K562 (cell line): ENCODE data around the gene TARBP1. TPM values are rescaled to one million over a fixed set of nuclear protein-coding genes. Genes with fewer than 3 reads are reported as not detected.

ENCODE experiments used
- DDX20 ChIP-seq: fragments of 450-650 bp; IDR thresholded peaks from 2 replicates; pipeline ENCODE4 v1.6.1; 2016; ENCODE audit warnings: missing genetic modification characterization, low read depth, mild to moderate bottlenecking, missing compliant biosample characterization, moderate library complexity
- HDAC1 ChIP-seq, 2 experiments: fragments of 450-650 bp; IDR thresholded peaks; 2 replicates each; pipeline ENCODE4 v1.6.1; 2016 to 2017; ENCODE audit warnings: inconsistent platforms in 1 of 2, mild to moderate bottlenecking in 1 of 2, moderate library complexity in 1 of 2
- MYC ChIP-seq, 2 experiments: fragments of 250-450 bp in 1 of 2; sonication (Bioruptor Pico) in 1 of 2; IDR thresholded peaks; 2 replicates each; pipeline versions ENCODE4 v1.5.1 to v1.6.1; 2012 to 2021; ENCODE audit warnings: low read depth in 2 of 2, borderline replicate concordance in 1 of 2, improper control_type of control experiment in 1 of 2, low read length in 1 of 2, mild to moderate bottlenecking in 1 of 2, moderate library complexity in 1 of 2
- NCOA4 ChIP-seq: fragments of 450-650 bp; IDR thresholded peaks from 2 replicates; pipeline ENCODE4 v1.6.1; 2018; ENCODE audit warnings: mild to moderate bottlenecking; ENCODE audit not compliant: partially characterized antibody
- RBM15 ChIP-seq: fragments of 200-400 bp; formaldehyde crosslinking; IDR thresholded peaks from 2 replicates; pipeline ENCODE4 v1.6.1; 2018; ENCODE audit warnings: mild to moderate bottlenecking, low read length, moderate library complexity; ENCODE audit not compliant: insufficient read depth
- TFAM ChIP-seq: fragments of 250-450 bp; sonication (Bioruptor Pico); conservative IDR thresholded peaks from 2 replicates; pipeline ENCODE4 v1.5.0; 2021; ENCODE audit warnings: mild to moderate bottlenecking, moderate library complexity
- ZBTB1 ChIP-seq: sonication (generic); formaldehyde crosslinking; IDR thresholded peaks from 2 replicates; pipeline ENCODE4 v1.8.1; 2023; ENCODE audit warnings: missing genetic modification reagents, low read depth, mild to moderate bottlenecking, borderline replicate concordance
- ZNF146 ChIP-seq: IDR thresholded peaks from one replicate; pipeline ENCODE4 v1.6.1; 2018; ENCODE audit warnings: missing compliant biosample characterization; ENCODE audit not compliant: unreplicated experiment
- ZNF24 ChIP-seq: fragments of 450-650 bp; IDR thresholded peaks from 2 replicates; pipeline ENCODE4 v1.6.1; 2016
- ZNF584 ChIP-seq: fragments of 200-800 bp; sonication (Bioruptor generic); IDR thresholded peaks from 2 replicates; pipeline ENCODE4 v1.6.1; 2016; ENCODE audit warnings: low read depth, mild to moderate bottlenecking, missing genetic modification characterization, missing compliant biosample characterization
- polyA plus RNA-seq, 8 experiments: library from polyadenylated mRNA; depleted of rRNA in 4 of 8; stranded (reverse) in 5 of 8; unstranded in 3 of 8; fragments of >200 nt; fragmentation: Nextera tagmentation in 2 of 8; fragmentation: Illumina TruSeq in 1 of 8; extraction: Ambion mirVana in 2 of 8; extraction: Trizol in 1 of 8; gene quantifications; 2 replicates each; pipeline versions ENCODE4 v1.2.1 to v1.2.3, GENCODE V29; 2011 to 2014; ENCODE audit warnings: inconsistent platforms in 1 of 8, missing spikeins in 1 of 8
- total RNA-seq, 7 experiments: library from RNA; depleted of rRNA in 6 of 7; stranded (reverse); fragments of >200 nt in 6 of 7; fragmentation: Illumina TruSeq in 2 of 7; extraction: Trizol in 2 of 7; gene quantifications; 2 replicates each; pipeline versions ENCODE4 v1.2.1 to v1.2.3, GENCODE V29; 2011 to 2021; ENCODE audit warnings: low replicate concordance in 1 of 7
- TF ChIP-seq, protein P1 (sequence below): conservative IDR thresholded peaks from 2 replicates; pipeline ENCODE4 v1.6.1; 2011; ENCODE audit warnings: low read depth, mild to moderate bottlenecking, low read length; ENCODE audit not compliant: control insufficient read depth
- TF ChIP-seq, protein P2 (sequence below): fragments of 450-650 bp; formaldehyde crosslinking; conservative IDR thresholded peaks from 2 replicates; pipeline ENCODE4 v1.4.0; 2022; ENCODE audit warnings: mild to moderate bottlenecking, missing genetic modification characterization
- TF ChIP-seq, protein P3 (sequence below): fragments of 250-450 bp; sonication (Bioruptor Pico); IDR thresholded peaks from 2 replicates; pipeline ENCODE4 v1.5.0; 2021; ENCODE audit warnings: mild to moderate bottlenecking, moderate library complexity
- TF ChIP-seq, protein P4 (sequence below): fragments of 250-450 bp; sonication (Bioruptor Pico); IDR thresholded peaks from 2 replicates; pipeline ENCODE4 v1.8.0; 2021; ENCODE audit warnings: moderate library complexity, mild to moderate bottlenecking, inconsistent platforms
- TF ChIP-seq, protein P5 (sequence below): fragments of 450-650 bp; formaldehyde crosslinking; IDR thresholded peaks from 2 replicates; pipeline ENCODE4 v1.4.0; 2020; ENCODE audit warnings: mild to moderate bottlenecking, mixed read lengths
- TF ChIP-seq, protein P6 (sequence below): fragments of 450-650 bp; IDR thresholded peaks from 2 replicates; pipeline ENCODE4 v1.6.1; 2016; ENCODE audit warnings: low read depth, mild to moderate bottlenecking, moderate library complexity

The TARBP1 gene
- total and polyA plus RNA-seq, 9 of the 15 experiments (the other 6 are each of a cell fraction or from before 2014, with no cell fraction given) = 8.8 to 48.0 (median 22.9) TPM

DNA sequence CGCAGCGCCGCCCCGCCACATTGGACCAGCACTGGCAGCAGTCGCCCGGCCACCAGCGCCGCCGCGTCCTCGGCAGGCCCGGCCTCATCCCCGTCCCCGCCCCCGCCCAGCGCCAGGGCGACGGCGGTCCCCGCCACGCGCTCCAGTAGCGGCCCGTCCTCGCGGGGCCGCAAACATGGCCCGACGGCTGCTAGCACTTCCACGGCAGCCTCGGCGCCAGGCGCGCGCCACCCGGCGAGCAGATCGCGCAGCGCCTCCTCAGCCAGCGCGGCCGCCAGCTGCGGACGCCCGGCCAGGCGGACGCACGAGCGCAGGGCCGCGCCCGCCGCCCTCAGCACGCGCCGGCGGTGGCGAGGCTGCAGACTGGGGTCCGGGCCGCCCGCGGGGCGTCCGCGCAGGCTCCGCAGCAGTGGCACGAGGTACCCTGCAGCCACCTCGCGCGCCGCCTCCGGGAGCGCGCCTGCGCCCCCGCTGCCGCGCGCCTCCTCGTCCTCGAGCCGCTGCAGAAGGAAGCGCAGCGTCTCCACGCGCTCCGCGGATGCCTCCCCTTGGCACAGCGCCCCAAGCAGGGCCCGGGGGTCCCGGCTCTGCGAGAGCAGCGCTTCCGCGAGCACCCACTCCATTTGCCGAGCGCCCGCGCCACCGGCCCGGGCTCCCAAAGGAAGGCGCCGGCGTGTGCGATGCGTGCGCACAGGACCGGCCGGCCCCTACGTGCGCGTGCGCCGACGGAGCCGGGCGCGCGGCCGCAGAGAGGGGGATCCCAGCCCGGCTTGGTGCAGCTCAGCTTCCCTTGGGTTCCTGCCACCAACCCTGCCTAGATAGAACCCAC lies at the start of gene TARBP1 (continued):
- TF ChIP-seq, protein P1, sequence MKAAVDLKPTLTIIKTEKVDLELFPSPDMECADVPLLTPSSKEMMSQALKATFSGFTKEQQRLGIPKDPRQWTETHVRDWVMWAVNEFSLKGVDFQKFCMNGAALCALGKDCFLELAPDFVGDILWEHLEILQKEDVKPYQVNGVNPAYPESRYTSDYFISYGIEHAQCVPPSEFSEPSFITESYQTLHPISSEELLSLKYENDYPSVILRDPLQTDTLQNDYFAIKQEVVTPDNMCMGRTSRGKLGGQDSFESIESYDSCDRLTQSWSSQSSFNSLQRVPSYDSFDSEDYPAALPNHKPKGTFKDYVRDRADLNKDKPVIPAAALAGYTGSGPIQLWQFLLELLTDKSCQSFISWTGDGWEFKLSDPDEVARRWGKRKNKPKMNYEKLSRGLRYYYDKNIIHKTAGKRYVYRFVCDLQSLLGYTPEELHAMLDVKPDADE = peak; percentile 78
- TF ChIP-seq ZNF584 (CRISPR knock-in tag) = no peak
- no peak for TF ChIP-seq RBM15
- no peak for TF ChIP-seq ZNF24
- TF ChIP-seq, protein P2, sequence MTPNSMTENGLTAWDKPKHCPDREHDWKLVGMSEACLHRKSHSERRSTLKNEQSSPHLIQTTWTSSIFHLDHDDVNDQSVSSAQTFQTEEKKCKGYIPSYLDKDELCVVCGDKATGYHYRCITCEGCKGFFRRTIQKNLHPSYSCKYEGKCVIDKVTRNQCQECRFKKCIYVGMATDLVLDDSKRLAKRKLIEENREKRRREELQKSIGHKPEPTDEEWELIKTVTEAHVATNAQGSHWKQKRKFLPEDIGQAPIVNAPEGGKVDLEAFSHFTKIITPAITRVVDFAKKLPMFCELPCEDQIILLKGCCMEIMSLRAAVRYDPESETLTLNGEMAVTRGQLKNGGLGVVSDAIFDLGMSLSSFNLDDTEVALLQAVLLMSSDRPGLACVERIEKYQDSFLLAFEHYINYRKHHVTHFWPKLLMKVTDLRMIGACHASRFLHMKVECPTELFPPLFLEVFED = no peak
- no peak for TF ChIP-seq DDX20
- TF ChIP-seq, protein P3, sequence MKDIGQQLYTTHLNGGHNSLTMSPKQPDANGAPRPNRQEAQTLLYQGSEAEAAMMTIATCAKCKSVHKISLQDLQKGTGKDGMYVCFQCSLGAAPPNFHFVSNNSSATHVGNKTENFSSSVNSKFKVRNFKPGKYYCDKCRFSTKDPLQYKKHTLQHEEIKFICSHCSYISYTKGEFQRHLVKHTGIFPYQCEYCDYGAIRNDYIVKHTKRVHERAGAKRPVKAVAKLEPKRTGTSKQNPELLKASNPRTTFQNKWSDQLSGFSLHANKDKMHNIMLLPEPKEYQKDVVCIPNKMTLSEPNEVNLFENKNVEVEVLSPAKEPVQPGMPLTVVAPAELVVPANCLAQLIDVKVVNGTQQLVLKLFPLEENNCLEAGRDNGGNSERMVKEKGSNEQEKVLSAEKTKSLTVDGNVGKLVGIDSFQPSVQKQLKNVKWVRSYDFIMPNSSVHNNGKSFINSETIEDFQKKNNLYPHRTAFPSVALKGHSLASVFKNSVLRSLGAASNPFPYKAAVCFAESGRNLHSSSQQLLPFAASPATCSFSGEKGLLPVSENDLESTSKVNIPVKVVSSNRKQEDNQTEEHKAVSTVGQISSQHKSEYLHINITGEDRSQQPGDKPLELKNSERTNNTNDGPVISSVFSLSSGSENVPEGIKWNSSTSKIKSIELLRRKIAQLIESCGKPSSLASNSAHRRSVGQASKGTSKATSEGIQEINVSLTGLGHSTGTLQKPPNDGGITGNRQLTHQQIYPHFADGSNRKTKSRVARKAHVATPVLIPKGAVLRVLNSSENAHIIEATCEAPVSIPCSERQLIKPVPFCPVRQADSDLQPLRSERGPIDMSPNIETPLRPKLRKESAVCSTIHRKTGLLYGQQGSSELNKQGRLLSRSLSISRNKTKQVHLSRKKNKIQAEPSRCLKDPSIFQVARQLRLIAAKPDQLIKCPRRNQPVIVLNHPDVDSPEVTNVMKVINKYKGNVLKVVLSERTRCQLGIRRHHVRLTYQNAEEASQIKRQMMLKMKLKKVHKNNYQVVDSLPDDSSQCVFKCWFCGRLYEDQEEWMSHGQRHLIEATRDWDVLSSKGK (CRISPR knock-in tag) = no peak
- peak; percentile 73 for TF ChIP-seq MYC (IDR thresholded peaks at IDR 0.05; ENCODE audit: low read depth, low read length)
- TF ChIP-seq MYC (CRISPR knock-in tag; IDR thresholded peaks at IDR 0.05; ENCODE audit: borderline replicate concordance, low read depth) = no peak
- TF ChIP-seq, protein P4, sequence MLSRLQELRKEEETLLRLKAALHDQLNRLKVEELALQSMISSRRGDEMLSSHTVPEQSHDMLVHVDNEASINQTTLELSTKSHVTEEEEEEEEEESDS (CRISPR knock-in tag) = no peak
- TF ChIP-seq NCOA4 = no peak
- TF ChIP-seq, protein P5, sequence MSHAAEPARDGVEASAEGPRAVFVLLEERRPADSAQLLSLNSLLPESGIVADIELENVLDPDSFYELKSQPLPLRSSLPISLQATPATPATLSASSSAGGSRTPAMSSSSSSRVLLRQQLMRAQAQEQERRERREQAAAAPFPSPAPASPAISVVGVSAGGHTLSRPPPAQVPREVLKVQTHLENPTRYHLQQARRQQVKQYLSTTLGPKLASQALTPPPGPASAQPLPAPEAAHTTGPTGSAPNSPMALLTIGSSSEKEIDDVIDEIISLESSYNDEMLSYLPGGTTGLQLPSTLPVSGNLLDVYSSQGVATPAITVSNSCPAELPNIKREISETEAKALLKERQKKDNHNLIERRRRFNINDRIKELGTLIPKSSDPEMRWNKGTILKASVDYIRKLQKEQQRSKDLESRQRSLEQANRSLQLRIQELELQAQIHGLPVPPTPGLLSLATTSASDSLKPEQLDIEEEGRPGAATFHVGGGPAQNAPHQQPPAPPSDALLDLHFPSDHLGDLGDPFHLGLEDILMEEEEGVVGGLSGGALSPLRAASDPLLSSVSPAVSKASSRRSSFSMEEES (CRISPR knock-in tag) = no peak
- TF ChIP-seq, protein P6, sequence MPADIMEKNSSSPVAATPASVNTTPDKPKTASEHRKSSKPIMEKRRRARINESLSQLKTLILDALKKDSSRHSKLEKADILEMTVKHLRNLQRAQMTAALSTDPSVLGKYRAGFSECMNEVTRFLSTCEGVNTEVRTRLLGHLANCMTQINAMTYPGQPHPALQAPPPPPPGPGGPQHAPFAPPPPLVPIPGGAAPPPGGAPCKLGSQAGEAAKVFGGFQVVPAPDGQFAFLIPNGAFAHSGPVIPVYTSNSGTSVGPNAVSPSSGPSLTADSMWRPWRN = no peak
- TF ChIP-seq TFAM = no peak
- no peak for TF ChIP-seq ZBTB1 (CRISPR knock-in tag)
- no peak; a peak in 1 of 4 replicates for TF ChIP-seq HDAC1 (IDR thresholded peaks at IDR 0.05)
- TF ChIP-seq ZNF146 (CRISPR knock-in tag) = no peak
